DND-41 (cell line): ENCODE measurements around the gene HEATR1.

ENCODE experiments used
- CTCF ChIP-seq: IDR thresholded peaks from 2 replicates; pipeline ENCODE4 v1.5.1; 2012; ENCODE audit warnings: borderline replicate concordance, low read length, moderate library complexity, mild to moderate bottlenecking; ENCODE audit not compliant: poor library complexity, severe bottlenecking; ENCODE audit errors: extremely low read depth
- EZH2 ChIP-seq: IDR thresholded peaks from 3 replicates; pipeline ENCODE4 v1.6.1; 2012; ENCODE audit warnings: borderline replicate concordance, low read depth, mild to moderate bottlenecking, moderate library complexity, low read length, inconsistent platforms; ENCODE audit not compliant: severe bottlenecking

DNA sequence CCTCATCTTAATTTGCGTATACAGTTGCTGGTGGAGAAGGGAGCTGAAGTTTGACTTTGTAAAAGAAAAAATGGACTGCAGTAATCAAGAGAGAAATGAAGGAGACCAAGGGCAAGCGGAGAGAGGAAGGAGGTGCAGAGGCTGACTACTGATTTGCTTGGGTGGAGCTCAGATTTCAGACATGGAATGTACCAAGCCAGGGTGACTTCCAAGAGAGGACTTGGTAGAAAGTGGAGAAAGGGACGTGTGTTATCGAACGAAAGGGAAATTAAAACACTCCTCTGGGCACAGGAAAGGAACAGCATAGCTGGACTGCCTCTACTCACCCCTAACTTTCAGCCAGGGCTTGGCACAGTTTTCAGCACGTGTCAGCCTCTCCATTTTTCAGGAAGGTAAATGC, 15.1 kb upstream of the HEATR1 start:
- TF ChIP-seq CTCF (no peak), EZH2 (no peak)
